ENCODE results near the gene ZNF438. TPM values are rescaled to one million over a fixed set of nuclear protein-coding genes. Genes with fewer than 3 reads are reported as not detected.

ZNF438 gene
- total RNA-seq, 1 experiment from 2014 or later, result 2.0 TPM

- Histone ChIP-seq H3K36me3 (ENCODE audit: insufficient read depth, low read length, poor library complexity, severe bottlenecking) (no peaks in the 10 kb centered on the region), H3K27me3 (replicated peaks; ENCODE audit: insufficient read depth, low read depth, low read length, poor library complexity) (no peaks in the 10 kb centered on the region), H3K27ac (ENCODE audit: low read depth, low read length, poor library complexity, severe bottlenecking) (no peak overlapping the region), H3K4me1 (ENCODE audit: insufficient read depth, low read length, poor library complexity, severe bottlenecking) (no peaks in the 10 kb centered on the region), H3K9me3 (ENCODE audit: low read depth, low read length, poor library complexity, severe bottlenecking) (no peaks in the 10 kb centered on the region), H3K4me3 (ENCODE audit: low read depth, low read length, poor library complexity, severe bottlenecking) (no peak overlapping the region)
- no TSS peak for BruUV-seq (replicated peaks)
- intact Hi-C loops (cut with micrococcal nuclease; ENCODE audit: unreplicated experiment), result no loop called here
- ChIA-PET CTCF (no interaction called here), POLR2A (ENCODE audit: low non-redundant PET) (no interaction called here)
- TF ChIP-seq EZH2 (IDR thresholded peaks at IDR 0.05; ENCODE audit: borderline replicate concordance, low read depth, low read length, poor library complexity, severe bottlenecking), result no peak
- TF ChIP-seq, protein P1, sequence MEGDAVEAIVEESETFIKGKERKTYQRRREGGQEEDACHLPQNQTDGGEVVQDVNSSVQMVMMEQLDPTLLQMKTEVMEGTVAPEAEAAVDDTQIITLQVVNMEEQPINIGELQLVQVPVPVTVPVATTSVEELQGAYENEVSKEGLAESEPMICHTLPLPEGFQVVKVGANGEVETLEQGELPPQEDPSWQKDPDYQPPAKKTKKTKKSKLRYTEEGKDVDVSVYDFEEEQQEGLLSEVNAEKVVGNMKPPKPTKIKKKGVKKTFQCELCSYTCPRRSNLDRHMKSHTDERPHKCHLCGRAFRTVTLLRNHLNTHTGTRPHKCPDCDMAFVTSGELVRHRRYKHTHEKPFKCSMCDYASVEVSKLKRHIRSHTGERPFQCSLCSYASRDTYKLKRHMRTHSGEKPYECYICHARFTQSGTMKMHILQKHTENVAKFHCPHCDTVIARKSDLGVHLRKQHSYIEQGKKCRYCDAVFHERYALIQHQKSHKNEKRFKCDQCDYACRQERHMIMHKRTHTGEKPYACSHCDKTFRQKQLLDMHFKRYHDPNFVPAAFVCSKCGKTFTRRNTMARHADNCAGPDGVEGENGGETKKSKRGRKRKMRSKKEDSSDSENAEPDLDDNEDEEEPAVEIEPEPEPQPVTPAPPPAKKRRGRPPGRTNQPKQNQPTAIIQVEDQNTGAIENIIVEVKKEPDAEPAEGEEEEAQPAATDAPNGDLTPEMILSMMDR (conservative IDR thresholded peaks at IDR 0.05; ENCODE audit: low read depth, low read length), result no peak
- DNase-seq (ENCODE audit: low spot score), result no peak
These were observed 30.8 kb downstream of the ZNF438 start for GRCh38 chr10:31000867-31001266.

DNA sequence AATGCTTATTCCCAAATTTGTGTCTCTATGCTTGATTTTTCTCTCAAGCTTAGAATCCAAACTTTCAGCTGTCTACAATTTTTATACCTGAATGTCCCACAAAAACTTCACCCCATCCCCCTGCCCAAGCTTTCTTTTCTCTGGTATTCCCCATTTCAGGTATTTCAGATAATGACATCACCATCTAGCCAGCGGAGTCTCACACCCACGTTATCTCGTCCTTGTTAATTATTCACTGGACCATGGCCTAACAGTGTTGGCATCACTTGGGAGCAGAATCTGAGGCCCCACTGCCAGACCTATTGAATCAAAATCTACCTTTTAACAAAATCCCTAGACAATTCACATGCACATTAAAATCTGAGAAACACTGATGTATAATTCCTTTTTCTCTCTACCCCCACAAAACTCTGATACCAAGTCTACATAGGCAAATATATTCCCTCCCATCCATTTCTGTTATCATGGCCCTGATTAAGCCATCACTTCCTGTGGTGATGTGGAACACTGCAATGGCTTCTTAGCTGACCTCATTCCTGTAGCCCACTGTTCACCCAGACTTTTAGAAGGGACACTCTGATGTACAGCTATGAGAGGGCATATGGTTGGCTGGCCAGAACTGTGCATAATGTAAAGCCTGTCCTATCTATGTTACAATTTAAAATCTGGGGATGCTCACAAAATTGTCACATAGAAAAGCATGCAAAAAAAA lies 31.4 kb downstream of the ZNF438 start:
- intact Hi-C loops (cut with micrococcal nuclease; ENCODE audit: unreplicated experiment), result no loop called here
- no peaks in the 10 kb centered on the region for H3K36me3 ChIP-seq (ENCODE audit: insufficient read depth, low read length, poor library complexity, severe bottlenecking)
- DNase-seq (ENCODE audit: low spot score), result no peak
- ChIA-PET CTCF (no interaction called here), POLR2A (ENCODE audit: low non-redundant PET) (no interaction called here)
- BruUV-seq (replicated peaks), result no TSS peak
- TF ChIP-seq EZH2 (IDR thresholded peaks at IDR 0.05; ENCODE audit: borderline replicate concordance, low read depth, low read length, poor library complexity, severe bottlenecking), result no peak
- TF ChIP-seq, protein P1 (conservative IDR thresholded peaks at IDR 0.05; ENCODE audit: low read depth, low read length), result no peak
- H3K4me3 ChIP-seq (ENCODE audit: low read depth, low read length, poor library complexity, severe bottlenecking), result no peak overlapping the region
- H3K27ac ChIP-seq (ENCODE audit: low read depth, low read length, poor library complexity, severe bottlenecking), result no peak overlapping the region
- no peaks in the 10 kb centered on the region for H3K27me3 ChIP-seq (replicated peaks; ENCODE audit: insufficient read depth, low read depth, low read length, poor library complexity)
- peaks cover 6% of the 10 kb centered on the region for H3K9me3 ChIP-seq (ENCODE audit: low read depth, low read length, poor library complexity, severe bottlenecking)
- no peaks in the 10 kb centered on the region for H3K4me1 ChIP-seq (ENCODE audit: insufficient read depth, low read length, poor library complexity, severe bottlenecking)

- POLR2A ChIA-PET (ENCODE audit: low non-redundant PET), result no interaction called here
- CTCF ChIA-PET, result interaction anchor here (0.6 kb wide), 1 partner anchor 758 kb away, joined by 3 read pairs; no protein-coding TSS in a partner anchor
These were observed 32.5 kb downstream of the ZNF438 start for GRCh38 chr10:30999070-30999712.

More at GRCh38 chr10:30999070-30999712, 32.5 kb downstream of the ZNF438 start:
- Histone ChIP-seq H3K9me3 (ENCODE audit: low read depth, low read length, poor library complexity, severe bottlenecking) (peaks cover 16% of the 10 kb centered on the region), H3K27ac (ENCODE audit: low read depth, low read length, poor library complexity, severe bottlenecking) (no peak overlapping the region), H3K4me3 (ENCODE audit: low read depth, low read length, poor library complexity, severe bottlenecking) (no peak overlapping the region), H3K27me3 (replicated peaks; ENCODE audit: insufficient read depth, low read depth, low read length, poor library complexity) (no peaks in the 10 kb centered on the region), H3K36me3 (ENCODE audit: insufficient read depth, low read length, poor library complexity, severe bottlenecking) (no peaks in the 10 kb centered on the region), H3K4me1 (ENCODE audit: insufficient read depth, low read length, poor library complexity, severe bottlenecking) (no peaks in the 10 kb centered on the region)
- no TSS peak for BruUV-seq (replicated peaks)
- TF ChIP-seq, protein P1 (conservative IDR thresholded peaks at IDR 0.05; ENCODE audit: low read depth, low read length), result no peak
- intact Hi-C loops (cut with micrococcal nuclease; ENCODE audit: unreplicated experiment), result no loop called here
- DNase-seq (ENCODE audit: low spot score), result no peak
